ENCODE data around the gene DCP1B.

Gene DCP1B

GRCh38 chr12:1935242-1935641, 69.0 kb downstream of the DCP1B start:
- no peak overlapping the region for H3K4me2 ChIP-seq
- TF ChIP-seq CTCF (conservative IDR thresholded peaks at IDR 0.05; ENCODE audit: low read depth, low read length): no peak
- H4K20me1 ChIP-seq (ENCODE audit: insufficient read depth): no peaks in the 10 kb centered on the region
- H2AFZ ChIP-seq (ENCODE audit: low read depth): no peak overlapping the region
- no peaks in the 10 kb centered on the region for H3K36me3 ChIP-seq (ENCODE audit: insufficient read depth)
- H3K4me1 ChIP-seq (ENCODE audit: low read depth, poor library complexity, severe bottlenecking): no peaks in the 10 kb centered on the region
- H3K27me3 ChIP-seq (ENCODE audit: insufficient read depth, low read depth): no peaks in the 10 kb centered on the region
- no peak overlapping the region for H3K27ac ChIP-seq
- no peak overlapping the region for H3K9ac ChIP-seq
- H3K4me3 ChIP-seq (IDR thresholded peaks at IDR 0.05; ENCODE audit: insufficient read depth, low read depth, low read length): no peak overlapping the region
- H3K79me2 ChIP-seq (ENCODE audit: insufficient read depth, low read depth): no peaks in the 10 kb centered on the region

- no peaks in the 10 kb centered on the region for H3K36me3 ChIP-seq (ENCODE audit: insufficient read depth)
- H2AFZ ChIP-seq (ENCODE audit: low read depth): no peak overlapping the region
- no peak overlapping the region for H3K9ac ChIP-seq
- no peaks in the 10 kb centered on the region for H3K79me2 ChIP-seq (ENCODE audit: insufficient read depth, low read depth)
- TF ChIP-seq CTCF (conservative IDR thresholded peaks at IDR 0.05; ENCODE audit: low read depth, low read length): no peak
- H4K20me1 ChIP-seq (ENCODE audit: insufficient read depth): no peaks in the 10 kb centered on the region
- H3K4me3 ChIP-seq (IDR thresholded peaks at IDR 0.05; ENCODE audit: insufficient read depth, low read depth, low read length): no peak overlapping the region
- H3K27ac ChIP-seq: no peak overlapping the region
- no peaks in the 10 kb centered on the region for H3K27me3 ChIP-seq (ENCODE audit: insufficient read depth, low read depth)
- no peaks in the 10 kb centered on the region for H3K4me1 ChIP-seq (ENCODE audit: low read depth, poor library complexity, severe bottlenecking)
- H3K4me2 ChIP-seq: no peak overlapping the region
These were observed 69.4 kb downstream of the DCP1B start for GRCh38 chr12:1934831-1935230.

GRCh38 chr12:1934068-1934467, 70.2 kb downstream of the DCP1B start:
- Histone ChIP-seq H3K4me2 (no peak overlapping the region), H2AFZ (ENCODE audit: low read depth) (no peak overlapping the region), H3K4me1 (ENCODE audit: low read depth, poor library complexity, severe bottlenecking) (no peaks in the 10 kb centered on the region), H3K4me3 (IDR thresholded peaks at IDR 0.05; ENCODE audit: insufficient read depth, low read depth, low read length) (no peak overlapping the region), H3K79me2 (ENCODE audit: insufficient read depth, low read depth) (no peaks in the 10 kb centered on the region), H3K27ac (no peak overlapping the region), H3K36me3 (ENCODE audit: insufficient read depth) (no peaks in the 10 kb centered on the region), H4K20me1 (ENCODE audit: insufficient read depth) (no peaks in the 10 kb centered on the region), H3K27me3 (ENCODE audit: insufficient read depth, low read depth) (no peaks in the 10 kb centered on the region), H3K9ac (no peak overlapping the region)
- no peak for TF ChIP-seq CTCF (conservative IDR thresholded peaks at IDR 0.05; ENCODE audit: low read depth, low read length)

GRCh38 chr12:1933342-1934051, 70.8 kb downstream of the DCP1B start:
- no peak overlapping the region for H3K4me2 ChIP-seq
- H3K4me3 ChIP-seq (IDR thresholded peaks at IDR 0.05; ENCODE audit: insufficient read depth, low read depth, low read length): no peak overlapping the region
- no peak overlapping the region for H3K9ac ChIP-seq
- H2AFZ ChIP-seq (ENCODE audit: low read depth): no peak overlapping the region
- 0 out of 2 replicates have a peak, but pooled peaks cover 2% of the 10 kb centered on the region for H3K27me3 ChIP-seq (ENCODE audit: insufficient read depth, low read depth)
- no peaks in the 10 kb centered on the region for H4K20me1 ChIP-seq (ENCODE audit: insufficient read depth)
- H3K79me2 ChIP-seq (ENCODE audit: insufficient read depth, low read depth): no peaks in the 10 kb centered on the region
- TF ChIP-seq CTCF (conservative IDR thresholded peaks at IDR 0.05; ENCODE audit: low read depth, low read length): no peak
- H3K36me3 ChIP-seq (ENCODE audit: insufficient read depth): no peaks in the 10 kb centered on the region
- H3K4me1 ChIP-seq (ENCODE audit: low read depth, poor library complexity, severe bottlenecking): no peaks in the 10 kb centered on the region
- H3K27ac ChIP-seq: no peak overlapping the region
